ENCODE measurements around the gene CADM1. TPM values are rescaled to one million over a fixed set of nuclear protein-coding genes. Genes with fewer than 3 reads are reported as not detected.

The CADM1 gene
- total RNA-seq, 1 donor from 2014 or later, result 150 TPM

DNA sequence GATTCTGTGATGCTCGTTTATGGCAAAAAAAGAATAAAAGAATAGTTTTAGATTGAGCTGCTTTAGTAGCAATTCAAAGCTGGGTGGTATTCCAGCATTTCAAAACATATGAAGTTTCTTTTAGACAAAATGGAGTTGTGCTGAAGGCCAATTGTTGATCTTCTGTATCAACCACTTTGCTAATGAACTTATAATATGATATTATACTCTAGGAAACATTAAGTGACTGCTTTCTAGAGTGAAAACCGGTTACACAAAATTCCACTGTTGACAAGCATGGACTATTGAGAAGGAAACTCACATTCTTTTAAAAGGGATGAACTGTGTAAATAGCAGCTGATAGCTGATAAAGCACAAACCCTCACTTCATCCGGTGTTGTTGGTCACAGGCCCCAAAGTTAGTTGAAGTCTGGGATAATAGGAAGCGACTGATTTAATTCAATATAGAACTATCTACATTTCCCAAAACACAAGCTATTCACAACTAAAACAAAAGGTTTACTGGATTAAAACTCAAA lies 255.1 kb downstream of the CADM1 start:
- peak overlapping the region; percentile 86 for H3K27ac Mint-ChIP-seq
- no peaks in the 10 kb centered on the region for H3K27me3 Mint-ChIP-seq
- H3K36me3 Mint-ChIP-seq, result peaks cover 12% of the 10 kb centered on the region
- peaks cover 46% of the 10 kb centered on the region for H3K4me1 Mint-ChIP-seq (ENCODE audit: unreplicated experiment)
- no peak for DNase-seq (ENCODE audit: extremely low spot score, unreplicated experiment)
- TF ChIP-seq, protein P1, sequence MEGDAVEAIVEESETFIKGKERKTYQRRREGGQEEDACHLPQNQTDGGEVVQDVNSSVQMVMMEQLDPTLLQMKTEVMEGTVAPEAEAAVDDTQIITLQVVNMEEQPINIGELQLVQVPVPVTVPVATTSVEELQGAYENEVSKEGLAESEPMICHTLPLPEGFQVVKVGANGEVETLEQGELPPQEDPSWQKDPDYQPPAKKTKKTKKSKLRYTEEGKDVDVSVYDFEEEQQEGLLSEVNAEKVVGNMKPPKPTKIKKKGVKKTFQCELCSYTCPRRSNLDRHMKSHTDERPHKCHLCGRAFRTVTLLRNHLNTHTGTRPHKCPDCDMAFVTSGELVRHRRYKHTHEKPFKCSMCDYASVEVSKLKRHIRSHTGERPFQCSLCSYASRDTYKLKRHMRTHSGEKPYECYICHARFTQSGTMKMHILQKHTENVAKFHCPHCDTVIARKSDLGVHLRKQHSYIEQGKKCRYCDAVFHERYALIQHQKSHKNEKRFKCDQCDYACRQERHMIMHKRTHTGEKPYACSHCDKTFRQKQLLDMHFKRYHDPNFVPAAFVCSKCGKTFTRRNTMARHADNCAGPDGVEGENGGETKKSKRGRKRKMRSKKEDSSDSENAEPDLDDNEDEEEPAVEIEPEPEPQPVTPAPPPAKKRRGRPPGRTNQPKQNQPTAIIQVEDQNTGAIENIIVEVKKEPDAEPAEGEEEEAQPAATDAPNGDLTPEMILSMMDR (conservative IDR thresholded peaks at IDR 0.05), result no peak
- H3K4me3 Mint-ChIP-seq, result peak overlapping the region; percentile 32
- H3K9me3 Mint-ChIP-seq, result peaks cover 8% of the 10 kb centered on the region

DNA sequence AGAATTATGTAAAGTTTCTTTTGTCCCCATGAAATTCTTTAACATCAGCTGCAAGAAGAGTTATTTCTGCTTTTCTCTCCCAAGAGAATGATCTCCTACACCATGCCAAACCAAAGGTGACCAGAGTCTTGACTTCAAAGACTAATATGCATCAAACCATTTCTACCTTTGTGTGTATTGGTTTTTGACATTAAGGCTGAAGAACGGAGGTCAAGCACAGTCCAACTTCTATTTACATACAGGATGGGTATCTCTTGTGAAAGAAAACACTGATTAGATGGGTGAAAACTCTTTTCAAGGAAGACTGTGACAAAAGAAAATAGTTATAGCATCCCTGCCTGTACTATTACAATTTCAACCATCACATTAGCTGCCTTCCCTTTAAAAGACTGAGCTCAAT lies 256.3 kb downstream of the CADM1 start:
- H3K4me1 Mint-ChIP-seq (ENCODE audit: unreplicated experiment), result peaks cover 47% of the 10 kb centered on the region
- TF ChIP-seq, protein P1 (conservative IDR thresholded peaks at IDR 0.05), result no peak
- peaks cover 8% of the 10 kb centered on the region for H3K9me3 Mint-ChIP-seq
- H3K27me3 Mint-ChIP-seq, result no peaks in the 10 kb centered on the region
- no peak for DNase-seq (ENCODE audit: extremely low spot score, unreplicated experiment)
- no peak overlapping the region for H3K4me3 Mint-ChIP-seq
- H3K27ac Mint-ChIP-seq, result peak overlapping the region; percentile 75
- H3K36me3 Mint-ChIP-seq, result peaks cover 12% of the 10 kb centered on the region

DNA sequence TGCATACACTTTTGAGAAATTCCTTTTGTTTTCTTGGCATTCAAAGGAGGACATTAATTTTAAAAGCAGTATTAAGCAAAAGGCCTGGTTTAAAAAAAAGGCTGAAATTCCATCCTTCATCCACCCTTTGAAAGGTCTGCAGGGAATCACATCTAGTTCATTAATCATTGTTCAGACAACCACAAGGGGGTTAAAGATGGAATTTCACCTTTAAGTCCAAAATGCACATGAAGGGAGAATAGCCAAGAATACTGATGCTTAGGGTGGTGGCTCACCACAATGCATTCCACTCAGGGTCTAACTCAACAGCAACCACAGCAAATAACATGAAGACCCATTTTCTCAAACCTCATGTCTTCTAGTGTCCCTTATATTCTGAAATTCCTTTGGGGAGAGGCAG lies 256.9 kb downstream of the CADM1 start:
- Mint-ChIP-seq H3K4me3 (no peak overlapping the region), H3K27me3 (no peaks in the 10 kb centered on the region), H3K4me1 (ENCODE audit: unreplicated experiment) (peaks cover 51% of the 10 kb centered on the region), H3K9me3 (peaks cover 8% of the 10 kb centered on the region), H3K36me3 (peaks cover 12% of the 10 kb centered on the region), H3K27ac (peak overlapping the region; percentile 75)
- DNase-seq (ENCODE audit: extremely low spot score, unreplicated experiment), result no peak
- TF ChIP-seq, protein P1 (conservative IDR thresholded peaks at IDR 0.05), result no peak

DNA sequence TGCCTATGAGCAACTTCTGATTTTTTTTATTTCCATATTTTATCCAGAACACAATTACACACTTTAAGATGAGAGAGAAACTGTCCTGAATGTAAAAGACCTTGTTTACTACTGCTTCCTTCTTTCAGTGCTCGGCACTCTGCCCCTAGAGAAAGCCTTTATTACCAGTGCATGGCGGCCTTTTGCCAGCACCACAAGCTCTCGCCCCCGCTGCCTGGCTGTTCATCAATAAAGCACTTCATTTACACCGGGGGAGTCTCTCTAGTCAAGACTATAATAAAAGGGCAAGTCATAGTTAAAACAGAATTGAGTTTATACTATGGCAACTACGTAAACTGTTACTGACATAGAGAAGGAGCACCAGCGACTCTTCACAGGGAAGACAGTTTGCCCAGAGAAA lies 259.5 kb downstream of the CADM1 start:
- peak overlapping the region; percentile 89 for H3K27ac Mint-ChIP-seq

DNA sequence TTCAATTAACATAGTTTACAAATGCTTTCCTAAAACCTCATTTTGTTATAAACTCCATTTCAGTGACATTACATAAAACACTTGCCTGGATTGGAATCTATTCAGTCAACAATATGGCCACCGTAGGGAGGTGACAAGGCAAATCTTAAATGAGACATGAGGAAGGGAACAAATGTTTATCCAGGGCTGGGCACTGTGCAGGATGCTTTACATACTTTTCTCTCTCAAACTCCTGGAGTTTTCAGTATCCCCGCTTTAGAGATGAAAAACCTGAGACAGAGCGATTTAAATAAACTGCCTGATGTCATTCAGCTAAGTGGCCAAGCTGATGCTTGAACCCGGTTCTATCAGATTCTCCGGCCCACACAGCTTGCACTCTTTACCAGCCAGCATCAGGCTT lies 259.9 kb downstream of the CADM1 start:
- no peaks in the 10 kb centered on the region for H3K27me3 Mint-ChIP-seq

More for the DNA sequence above, 259.5 kb downstream of the CADM1 start:
- H3K4me1 Mint-ChIP-seq (ENCODE audit: unreplicated experiment), result peaks cover 48% of the 10 kb centered on the region
- TF ChIP-seq, protein P1 (conservative IDR thresholded peaks at IDR 0.05), result no peak
- peaks cover 18% of the 10 kb centered on the region for H3K36me3 Mint-ChIP-seq
- peaks cover 8% of the 10 kb centered on the region for H3K9me3 Mint-ChIP-seq
- DNase-seq (ENCODE audit: extremely low spot score, unreplicated experiment), result no peak
- H3K27me3 Mint-ChIP-seq, result no peaks in the 10 kb centered on the region
- H3K4me3 Mint-ChIP-seq, result peak overlapping the region; percentile 34

More for the DNA sequence above, 259.9 kb downstream of the CADM1 start:
- DNase-seq (ENCODE audit: extremely low spot score, unreplicated experiment), result no peak
- Mint-ChIP-seq H3K4me3 (peak overlapping the region; percentile 34), H3K36me3 (peaks cover 20% of the 10 kb centered on the region), H3K9me3 (peaks cover 8% of the 10 kb centered on the region), H3K4me1 (ENCODE audit: unreplicated experiment) (peaks cover 45% of the 10 kb centered on the region), H3K27ac (peak overlapping the region; percentile 89)
- TF ChIP-seq, protein P1 (conservative IDR thresholded peaks at IDR 0.05), result no peak
